Measurements from ENCODE around the gene TINAGL1. TPM values are rescaled to one million over a fixed set of nuclear protein-coding genes. Genes with fewer than 3 reads are reported as not detected.

Gene TINAGL1
- total RNA-seq, 1 donor from 2014 or later: 4.5 TPM

- H3K9me3 Mint-ChIP-seq (ENCODE audit: unreplicated experiment): no peaks in the 10 kb centered on the region
- peak overlapping the region; percentile 71 for H3K4me3 Mint-ChIP-seq (ENCODE audit: unreplicated experiment)
- peaks cover 9% of the 10 kb centered on the region for H3K27me3 Mint-ChIP-seq (ENCODE audit: unreplicated experiment)
- no peak overlapping the region for H3K27ac Mint-ChIP-seq (ENCODE audit: unreplicated experiment)
- peaks cover 5% of the 10 kb centered on the region for H3K36me3 Mint-ChIP-seq (ENCODE audit: low read depth, unreplicated experiment)
- peak; percentile 79 for DNase-seq (ENCODE audit: low spot score)
- peaks cover 21% of the 10 kb centered on the region for H3K4me1 Mint-ChIP-seq (ENCODE audit: unreplicated experiment)
- TF ChIP-seq CTCF (IDR thresholded peaks at IDR 0.05; ENCODE audit: unreplicated experiment): peak; percentile 79
Measured at GRCh38 chr1:31617916-31618746, 41.8 kb downstream of the TINAGL1 start.

- Mint-ChIP-seq H3K27me3 (ENCODE audit: unreplicated experiment) (peaks cover 12% of the 10 kb centered on the region), H3K36me3 (ENCODE audit: low read depth, unreplicated experiment) (peaks cover 5% of the 10 kb centered on the region), H3K27ac (ENCODE audit: unreplicated experiment) (no peak overlapping the region), H3K4me1 (ENCODE audit: unreplicated experiment) (peaks cover 17% of the 10 kb centered on the region), H3K9me3 (ENCODE audit: unreplicated experiment) (no peaks in the 10 kb centered on the region), H3K4me3 (ENCODE audit: unreplicated experiment) (peak overlapping the region; percentile 23)
- TF ChIP-seq CTCF (IDR thresholded peaks at IDR 0.05; ENCODE audit: unreplicated experiment): no peak
- DNase-seq (ENCODE audit: low spot score): no peak
Measured at GRCh38 chr1:31618916-31619846, 42.9 kb downstream of the TINAGL1 start.

GRCh38 chr1:31620631-31621497, 44.5 kb downstream of the TINAGL1 start:
- Mint-ChIP-seq H3K36me3 (ENCODE audit: low read depth, unreplicated experiment) (peaks cover 6% of the 10 kb centered on the region), H3K27ac (ENCODE audit: unreplicated experiment) (no peak overlapping the region), H3K4me3 (ENCODE audit: unreplicated experiment) (no peak overlapping the region), H3K27me3 (ENCODE audit: unreplicated experiment) (peaks cover 9% of the 10 kb centered on the region), H3K9me3 (ENCODE audit: unreplicated experiment) (no peaks in the 10 kb centered on the region), H3K4me1 (ENCODE audit: unreplicated experiment) (peaks cover 17% of the 10 kb centered on the region)
- TF ChIP-seq CTCF (IDR thresholded peaks at IDR 0.05; ENCODE audit: unreplicated experiment): no peak
- no peak for DNase-seq (ENCODE audit: low spot score)

DNA sequence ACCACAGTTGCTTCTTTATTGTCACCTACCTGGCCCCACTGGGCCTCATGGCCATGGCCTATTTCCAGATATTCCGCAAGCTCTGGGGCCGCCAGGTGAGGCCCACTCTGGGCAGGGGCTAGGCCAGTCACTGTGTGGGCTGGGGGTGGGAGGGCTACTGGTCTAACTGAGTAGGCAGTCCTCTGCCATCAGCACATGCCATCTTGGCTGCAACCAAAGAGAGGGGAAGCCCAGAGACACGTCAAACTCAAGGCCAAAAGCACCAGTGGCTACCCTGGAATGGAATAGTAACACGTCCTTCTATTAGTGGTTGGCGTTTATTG, 45.1 kb downstream of the TINAGL1 start:
- Mint-ChIP-seq H3K36me3 (ENCODE audit: low read depth, unreplicated experiment) (peaks cover 4% of the 10 kb centered on the region), H3K9me3 (ENCODE audit: unreplicated experiment) (no peaks in the 10 kb centered on the region), H3K27me3 (ENCODE audit: unreplicated experiment) (peaks cover 7% of the 10 kb centered on the region), H3K4me1 (ENCODE audit: unreplicated experiment) (peaks cover 17% of the 10 kb centered on the region), H3K27ac (ENCODE audit: unreplicated experiment) (no peak overlapping the region), H3K4me3 (ENCODE audit: unreplicated experiment) (no peak overlapping the region)
- DNase-seq (ENCODE audit: low spot score): no peak
- no peak for TF ChIP-seq CTCF (IDR thresholded peaks at IDR 0.05; ENCODE audit: unreplicated experiment)
